GM18526 (cell line): Measurements from ENCODE around the gene GZMM.

ENCODE experiments used
- POLR2A ChIP-seq: IDR thresholded peaks from 3 replicates; pipeline ENCODE4 v1.6.1; 2011; ENCODE audit not compliant: insufficient read length; ENCODE audit errors: extremely low read depth

The GZMM gene

GRCh38 chr19:507286-508203 lies 36.3 kb upstream of the GZMM start, which contains the start of gene TPGS1:
Gene TPGS1, plus strand, starts transcription at chr19:507497. Its CDS starts 10 bp downstream, at chr19:507507.
- peak; percentile 48 for TF ChIP-seq POLR2A

GRCh38 chr19:508204-509150 lies 35.4 kb upstream of the GZMM start:
- no peak for TF ChIP-seq POLR2A

DNA sequence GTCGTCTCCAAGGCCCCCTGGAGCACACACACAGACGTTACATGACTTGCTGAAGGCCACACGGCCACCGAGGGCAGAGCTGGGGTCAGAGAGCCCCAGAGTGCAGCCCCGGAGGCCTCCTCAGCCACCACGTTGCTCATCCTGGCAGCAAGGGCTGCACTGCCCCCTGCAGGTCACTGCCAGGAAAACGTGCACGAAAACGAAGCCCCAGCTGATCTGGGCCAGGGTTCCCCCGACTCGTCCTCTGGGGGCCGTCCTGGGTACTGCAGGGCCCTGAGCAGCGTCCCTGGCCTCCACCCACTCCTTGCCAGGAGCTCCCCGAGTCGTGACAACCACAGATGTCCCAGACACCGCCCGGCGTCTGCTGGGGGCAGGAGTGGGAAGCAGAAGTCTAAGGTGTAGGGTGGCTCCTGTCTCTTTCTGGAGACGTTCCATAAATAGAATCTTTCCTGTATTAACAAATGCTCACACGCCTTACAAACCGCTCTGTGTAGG lies 33.2 kb upstream of the GZMM start:
- no peak for TF ChIP-seq POLR2A

GRCh38 chr19:511101-511851 lies 32.6 kb upstream of the GZMM start:
- peak; percentile 15 for TF ChIP-seq POLR2A

- TF ChIP-seq POLR2A = no peak
These were observed 31.1 kb upstream of the GZMM start for GRCh38 chr19:512547-513365.

GRCh38 chr19:513368-514165 lies 30.3 kb upstream of the GZMM start:
- no peak for TF ChIP-seq POLR2A

- no peak for TF ChIP-seq POLR2A
These were observed 29.6 kb upstream of the GZMM start for GRCh38 chr19:514166-514663.

- TF ChIP-seq POLR2A = no peak
These were observed 25.9 kb upstream of the GZMM start for GRCh38 chr19:517721-518597.

- TF ChIP-seq POLR2A = no peak
These were observed 25.1 kb upstream of the GZMM start for GRCh38 chr19:518598-519231.

GRCh38 chr19:519449-519865 lies 24.4 kb upstream of the GZMM start:
- TF ChIP-seq POLR2A = no peak

DNA sequence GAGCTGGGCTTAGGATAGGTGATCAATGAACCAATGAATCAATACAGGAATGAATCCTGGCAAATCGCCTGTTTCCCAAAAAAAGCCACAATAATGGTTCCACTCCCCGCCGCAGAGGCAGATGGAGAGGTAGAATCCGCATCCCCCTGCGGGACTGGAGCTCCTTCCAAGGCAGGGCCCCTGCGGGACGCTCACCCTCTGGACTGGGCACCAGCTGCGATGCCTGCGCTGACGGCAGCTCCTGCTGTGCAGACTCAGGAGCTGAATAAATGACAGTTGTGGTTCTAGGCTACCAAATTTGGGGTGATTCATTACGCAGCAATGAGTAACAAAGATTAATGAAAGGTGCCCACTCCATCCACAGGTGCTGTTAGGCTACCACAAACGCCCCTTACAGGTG lies 21.1 kb upstream of the GZMM start:
- TF ChIP-seq POLR2A = no peak
